ENCODE results near the gene ARID3C. TPM values are rescaled to one million over a fixed set of nuclear protein-coding genes. Genes with fewer than 3 reads are reported as not detected.

Gene ARID3C
- total and polyA plus RNA-seq, 2 experiments from 2014 or later: 0.21 to 0.27 TPM

DNA sequence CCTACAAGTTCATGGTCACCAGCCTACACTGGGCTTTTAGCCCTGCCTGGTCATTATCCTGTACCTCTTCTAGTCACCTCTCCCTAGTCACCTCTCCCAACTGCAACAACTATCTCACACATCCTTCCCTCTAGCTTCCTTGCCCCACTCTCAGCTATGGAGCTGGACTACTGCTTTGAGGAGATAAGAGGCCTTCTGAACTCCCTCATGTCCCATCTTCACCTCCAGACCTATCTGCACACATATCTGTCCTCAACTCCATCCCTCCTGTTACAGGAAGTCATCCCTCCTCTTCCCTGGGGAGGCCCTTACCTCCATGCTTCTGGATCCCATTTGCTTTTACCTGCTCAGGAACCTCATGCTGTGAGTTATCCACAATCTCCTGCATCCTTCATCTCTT, 22.7 kb downstream of the ARID3C start:
- DNase-seq (ENCODE audit: low spot score): no peak
- Histone ChIP-seq H3K4me1 (ENCODE audit: insufficient read depth) (peaks cover 9% of the 10 kb centered on the region), H3K79me2 (peaks cover 6% of the 10 kb centered on the region), H2AFZ (no peak overlapping the region), H3K27ac (no peak overlapping the region), H3K27me3 (no peaks in the 10 kb centered on the region), H3K4me2 (no peak overlapping the region), H3K9me3 (ENCODE audit: low read depth) (no peaks in the 10 kb centered on the region), H3K36me3 (replicated peaks; ENCODE audit: insufficient read depth, low read depth) (no peaks in the 10 kb centered on the region), H4K20me1 (ENCODE audit: insufficient read depth, poor library complexity, severe bottlenecking) (no peaks in the 10 kb centered on the region), H3K9me2 (replicated peaks; ENCODE audit: insufficient read depth) (no peaks in the 10 kb centered on the region), H3K4me3 (no peak overlapping the region)
- TF ChIP-seq EZH2 (IDR thresholded peaks at IDR 0.05; ENCODE audit: borderline replicate concordance) (no peak), EZH2phosphoT487 (IDR thresholded peaks at IDR 0.05; ENCODE audit: low read depth, severe bottlenecking, unreplicated experiment) (no peak), CTCF (IDR thresholded peaks at IDR 0.05; ENCODE audit: poor library complexity) (no peak)

GRCh38 chr9:34603610-34604231, 25.1 kb downstream of the ARID3C start:
- WGBS (ENCODE audit: low lambda C conversion rate, missing lambda C conversion rate): 53% methylated on average over 4 of the region's 4 CpGs
- no peaks in the 10 kb centered on the region for H3K27me3 ChIP-seq
- no peak overlapping the region for H2AFZ ChIP-seq
- no peaks in the 10 kb centered on the region for H4K20me1 ChIP-seq (ENCODE audit: insufficient read depth, poor library complexity, severe bottlenecking)
- peak; percentile 87 for DNase-seq (ENCODE audit: low spot score)
- no peak overlapping the region for H3K4me3 ChIP-seq
- H3K9me3 ChIP-seq (ENCODE audit: low read depth): no peaks in the 10 kb centered on the region
- H3K9me2 ChIP-seq (replicated peaks; ENCODE audit: insufficient read depth): no peaks in the 10 kb centered on the region
- H3K27ac ChIP-seq: no peak overlapping the region
- no peak overlapping the region for H3K4me2 ChIP-seq
- peaks cover 4% of the 10 kb centered on the region for H3K4me1 ChIP-seq (ENCODE audit: insufficient read depth)
- H3K79me2 ChIP-seq: no peaks in the 10 kb centered on the region
- H3K36me3 ChIP-seq (replicated peaks; ENCODE audit: insufficient read depth, low read depth): no peaks in the 10 kb centered on the region
- TF ChIP-seq EZH2 (IDR thresholded peaks at IDR 0.05; ENCODE audit: borderline replicate concordance) (no peak), CTCF (IDR thresholded peaks at IDR 0.05; ENCODE audit: poor library complexity) (peak; percentile 95), EZH2phosphoT487 (IDR thresholded peaks at IDR 0.05; ENCODE audit: low read depth, severe bottlenecking, unreplicated experiment) (no peak)

DNA sequence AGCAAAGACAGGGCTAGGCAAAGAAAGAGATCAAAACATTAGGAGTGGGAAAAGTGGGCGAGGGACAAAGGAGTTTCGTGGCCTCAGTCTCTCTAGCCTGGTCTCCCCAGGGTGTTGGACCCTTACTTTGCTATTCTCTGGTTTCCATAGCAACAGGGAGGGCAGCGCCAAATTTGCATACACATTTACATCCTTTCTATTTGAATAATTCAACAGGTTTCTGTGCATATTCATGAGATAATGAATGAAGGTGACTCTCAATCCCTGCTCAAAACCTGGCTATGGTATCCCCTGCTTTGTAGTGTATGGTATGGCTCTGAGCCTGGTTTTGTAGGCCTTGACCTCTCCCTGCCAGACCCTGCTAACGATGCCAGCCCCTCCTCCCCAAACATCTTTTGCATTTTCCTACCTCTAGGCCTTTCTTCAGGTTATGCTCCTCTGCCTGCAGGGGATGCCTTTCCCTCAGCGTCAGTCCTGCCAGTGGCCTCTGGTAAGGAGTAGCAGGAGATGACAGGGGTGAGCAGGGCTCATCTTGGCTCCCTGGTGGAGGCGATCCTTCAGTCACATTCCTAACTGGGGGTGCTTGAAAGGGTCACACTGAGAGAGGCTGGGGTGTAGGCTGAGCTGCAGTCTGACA, 26.8 kb downstream of the ARID3C start:
- no peak overlapping the region for H3K27ac ChIP-seq
- H3K9me3 ChIP-seq (ENCODE audit: low read depth): no peaks in the 10 kb centered on the region
- H3K4me1 ChIP-seq (ENCODE audit: insufficient read depth): peaks cover 4% of the 10 kb centered on the region
- no peak for TF ChIP-seq EZH2phosphoT487 (IDR thresholded peaks at IDR 0.05; ENCODE audit: low read depth, severe bottlenecking, unreplicated experiment)
- no peak overlapping the region for H3K4me2 ChIP-seq
- no peaks in the 10 kb centered on the region for H3K27me3 ChIP-seq
- H2AFZ ChIP-seq: no peak overlapping the region
- H3K79me2 ChIP-seq: no peaks in the 10 kb centered on the region
- H3K9me2 ChIP-seq (replicated peaks; ENCODE audit: insufficient read depth): no peaks in the 10 kb centered on the region
- 62% methylated on average over 6 of the region's 6 CpGs for WGBS (ENCODE audit: low lambda C conversion rate, missing lambda C conversion rate)
- H3K4me3 ChIP-seq: no peak overlapping the region
- no peak for DNase-seq (ENCODE audit: low spot score)
- no peaks in the 10 kb centered on the region for H4K20me1 ChIP-seq (ENCODE audit: insufficient read depth, poor library complexity, severe bottlenecking)
- H3K36me3 ChIP-seq (replicated peaks; ENCODE audit: insufficient read depth, low read depth): no peaks in the 10 kb centered on the region

GRCh38 chr9:34600908-34601307, 28.0 kb downstream of the ARID3C start:
- no peak for TF ChIP-seq CTCF (IDR thresholded peaks at IDR 0.05; ENCODE audit: poor library complexity)
- no peak for TF ChIP-seq EZH2phosphoT487 (IDR thresholded peaks at IDR 0.05; ENCODE audit: low read depth, severe bottlenecking, unreplicated experiment)
- TF ChIP-seq EZH2 (IDR thresholded peaks at IDR 0.05; ENCODE audit: borderline replicate concordance): no peak
- Histone ChIP-seq H3K79me2 (no peaks in the 10 kb centered on the region), H3K9me2 (replicated peaks; ENCODE audit: insufficient read depth) (no peaks in the 10 kb centered on the region), H4K20me1 (ENCODE audit: insufficient read depth, poor library complexity, severe bottlenecking) (no peaks in the 10 kb centered on the region), H3K4me1 (ENCODE audit: insufficient read depth) (no peaks in the 10 kb centered on the region), H3K27ac (no peak overlapping the region), H3K4me2 (no peak overlapping the region), H3K9me3 (ENCODE audit: low read depth) (no peaks in the 10 kb centered on the region), H2AFZ (no peak overlapping the region), H3K27me3 (peaks cover 9% of the 10 kb centered on the region), H3K4me3 (no peak overlapping the region), H3K36me3 (replicated peaks; ENCODE audit: insufficient read depth, low read depth) (no peaks in the 10 kb centered on the region)
- no peak for DNase-seq (ENCODE audit: low spot score)
- WGBS (ENCODE audit: low lambda C conversion rate, missing lambda C conversion rate): 88% methylated on average over 1 of the region's 1 CpG
